HT-29 (cell line): ENCODE data around the gene ZNF839. TPM values are rescaled to one million over a fixed set of nuclear protein-coding genes. Genes with fewer than 3 reads are reported as not detected.
"Not testable (repeated sequence)": the region's sequence is repeated elsewhere in the genome, so short reads cannot be mapped to it uniquely, and the experiment has no call there.

Experiments used
- DNase-seq: peaks from one replicate; pipeline ENCODE4 v3.0.0-alpha.2; 2015; ENCODE audit warnings: low spot score
- total RNA-seq: library from RNA; depleted of rRNA; stranded (reverse); fragments of >200 nt; shearing (Covaris generic); gene quantifications from 2 replicates; pipeline ENCODE4 v1.2.3, GENCODE V29; 2014

ZNF839 gene
- total RNA-seq, 1 experiment from 2014 or later = 4.0 TPM

GRCh38 chr14:102341566-102341965 lies 22.0 kb downstream of the ZNF839 start:
- no peak for DNase-seq

GRCh38 chr14:102342238-102342637 lies 22.7 kb downstream of the ZNF839 start:
- no peak for DNase-seq

- no peak for DNase-seq
Observed at GRCh38 chr14:102344084-102344483, 24.5 kb downstream of the ZNF839 start.

GRCh38 chr14:102344485-102344884 lies 24.9 kb downstream of the ZNF839 start:
- DNase-seq = no peak

- no peak for DNase-seq
Observed at GRCh38 chr14:102345232-102345631, 25.7 kb downstream of the ZNF839 start.

- DNase-seq = no peak
Observed at GRCh38 chr14:102346645-102347044, 27.1 kb downstream of the ZNF839 start.

GRCh38 chr14:102348376-102348775 lies 28.8 kb downstream of the ZNF839 start:
- DNase-seq = no peak

- no peak for DNase-seq
Observed at GRCh38 chr14:102351023-102351422, 31.5 kb downstream of the ZNF839 start.

GRCh38 chr14:102351593-102351992 lies 32.0 kb downstream of the ZNF839 start:
- DNase-seq = not testable (repeated sequence)

GRCh38 chr14:102352213-102352612 lies 32.7 kb downstream of the ZNF839 start:
- DNase-seq = no peak

- DNase-seq = no peak
Observed at GRCh38 chr14:102353126-102353619, 33.6 kb downstream of the ZNF839 start.

- DNase-seq = no peak
Observed at GRCh38 chr14:102356280-102356679, 36.7 kb downstream of the ZNF839 start.

GRCh38 chr14:102359341-102359740 lies 39.8 kb downstream of the ZNF839 start:
- no peak for DNase-seq

GRCh38 chr14:102360388-102360787 lies 40.8 kb downstream of the ZNF839 start:
- DNase-seq = no peak

GRCh38 chr14:102362084-102362483 lies 42.5 kb downstream of the ZNF839 start:
- DNase-seq = no peak

- peak; percentile 89 for DNase-seq
Observed at GRCh38 chr14:102362545-102363181, 43.1 kb downstream of the ZNF839 start, which contains the start of the genes CINP and TECPR2. TSS of gene CINP (minus strand) at chr14:102362890. CDS start at chr14:102362851, 39 bp downstream. TSS of gene TECPR2 (plus strand) at chr14:102362941. CDS start at chr14:102376722, 13,781 bp downstream.

- peak; percentile 12 for DNase-seq
Observed at GRCh38 chr14:102363182-102363943, 43.8 kb downstream of the ZNF839 start.

- DNase-seq = no peak
Observed at GRCh38 chr14:102370305-102370809, 50.8 kb downstream of the ZNF839 start.

GRCh38 chr14:102371361-102371760 lies 51.8 kb downstream of the ZNF839 start:
- DNase-seq = no peak

- DNase-seq = no peak
Observed at GRCh38 chr14:102373110-102373509, 53.6 kb downstream of the ZNF839 start.

- DNase-seq = no peak
Observed at GRCh38 chr14:102374264-102374663, 54.7 kb downstream of the ZNF839 start.

- no peak for DNase-seq
Observed at GRCh38 chr14:102375119-102375518, 55.6 kb downstream of the ZNF839 start.

- no peak for DNase-seq
Observed at GRCh38 chr14:102377696-102378095, 58.1 kb downstream of the ZNF839 start.
